HepG2 (cell line): Measurements from ENCODE around the gene SNRPD3. TPM values are rescaled to one million over a fixed set of nuclear protein-coding genes. Genes with fewer than 3 reads are reported as not detected.

Experiments
- ATAC-seq: fragments of 200-7000 bp; cut with Tn5 transposase; 3 replicates; pipeline ENCODE4 v1.9.1; 2020; ENCODE audit warnings: mild to moderate bottlenecking, moderate library complexity
- BruUV-seq: library from RNA; stranded (reverse); fragments of 400-500 nt; replicated peaks from 2 replicates; lab custom pipeline; 2021; lab: Mats Ljungman, UMichigan
- CTCF ChIA-PET: fragments of 300-600 bp; formaldehyde crosslinking; extraction: SDS; loops from one replicate; lab custom pipeline; 2021; ENCODE audit warnings: low total read pairs, inconsistent platforms, low intra/inter-chr PET ratio; lab: Yijun Ruan, JAX
- POLR2A ChIA-PET: fragments of 350-600 bp; sonication (Branson Sonifier 250); formaldehyde crosslinking; loops from one replicate; lab custom pipeline; 2020; ENCODE audit warnings: antibody characterized with exemption, inconsistent platforms; lab: Yijun Ruan, JAX
- DNase-seq: peaks from one replicate; pipeline ENCODE4 v3.0.0-alpha.2; 2015; ENCODE audit warnings: low spot score
- FAIRE-seq: peaks from 3 replicates; lab custom pipeline; 2011; peaks lifted over from hg19 to GRCh38; lab: Jason Lieb, UNC
- H2AFZ ChIP-seq: one replicate; pipeline ENCODE4 v1.6.1; 2011; ENCODE audit warnings: low read length, inconsistent platforms
- H3K27ac ChIP-seq: fragments of 300-600 bp; 3 replicates; pipeline ENCODE4 v1.8.0; 2011; ENCODE audit warnings: mixed run types, mild to moderate bottlenecking, mixed read lengths, low read length, inconsistent platforms; ENCODE audit not compliant: insufficient read depth; ENCODE audit errors: extremely low read length
- H3K27me3 ChIP-seq, 2 experiments: fragments of 200-600 bp in 1 of 2; 2 replicates in 1 of 2; 3 replicates in 1 of 2; pipeline versions ENCODE4 v1.6.0 to v1.8.0; 2011; ENCODE audit warnings: low read length in 2 of 2, mild to moderate bottlenecking in 2 of 2, moderate library complexity in 2 of 2, inconsistent platforms in 1 of 2; ENCODE audit not compliant: insufficient read depth in 2 of 2, control insufficient read depth in 1 of 2
- H3K36me3 ChIP-seq, 2 experiments: fragments of 200-600 bp in 1 of 2; replicated peaks in 1 of 2; 2 replicates in 1 of 2; 3 replicates in 1 of 2; pipeline versions ENCODE4 v1.5.1 to v1.8.0; 2011; ENCODE audit warnings: low read length in 2 of 2, inconsistent platforms in 1 of 2; ENCODE audit not compliant: insufficient read depth in 2 of 2, control insufficient read depth in 1 of 2
- H3K4me1 ChIP-seq: 2 replicates; pipeline ENCODE4 v1.5.1; 2012; ENCODE audit warnings: low read length, inconsistent platforms; ENCODE audit not compliant: insufficient read depth
- H3K4me2 ChIP-seq: 2 replicates; pipeline ENCODE4 v1.6.0; 2011; ENCODE audit warnings: low read depth, low read length, inconsistent platforms
- H3K4me3 ChIP-seq, 3 experiments: fragments of 200-600 bp in 1 of 3; sonication (generic), shearing (Covaris generic) in 1 of 3; replicated peaks in 1 of 3; 2 replicates each; pipeline ENCODE4 v1.5.1; 2011 to 2016; ENCODE audit warnings: low read length in 3 of 3, inconsistent platforms in 2 of 3, low read depth in 2 of 3, mild to moderate bottlenecking in 2 of 3, control low read depth in 1 of 3, mixed read lengths in 1 of 3; ENCODE audit not compliant: insufficient read depth in 1 of 3
- H3K79me2 ChIP-seq: one replicate; pipeline ENCODE4 v1.6.1; 2011; ENCODE audit warnings: low read length, inconsistent platforms; ENCODE audit not compliant: insufficient read depth
- H3K9ac ChIP-seq: 2 replicates; pipeline ENCODE4 v1.6.0; 2011; ENCODE audit warnings: mild to moderate bottlenecking, low read depth, low read length, inconsistent platforms; ENCODE audit not compliant: insufficient read depth
- H3K9me3 ChIP-seq: 2 replicates; pipeline ENCODE4 v1.5.1; 2012; ENCODE audit warnings: mild to moderate bottlenecking, low read length
- H4K20me1 ChIP-seq: 2 replicates; pipeline ENCODE4 v1.6.0; 2011; ENCODE audit warnings: inconsistent platforms, mild to moderate bottlenecking, low read length, moderate library complexity; ENCODE audit not compliant: insufficient read depth
- AGO2 ChIP-seq: fragments of 200-400 bp; formaldehyde crosslinking; optimal IDR thresholded peaks from 2 replicates; pipeline ENCODE3; 2017; ENCODE audit warnings: mild to moderate bottlenecking, low read depth, low read length, moderate library complexity
- HIVEP1 ChIP-seq: sonication (generic); formaldehyde crosslinking; IDR thresholded peaks from 2 replicates; pipeline ENCODE4 v1.4.0; 2020; ENCODE audit warnings: mild to moderate bottlenecking, missing genetic modification reagents
- POGK ChIP-seq: sonication (generic); formaldehyde crosslinking; conservative IDR thresholded peaks from 2 replicates; pipeline ENCODE4 v1.8.0; 2022; ENCODE audit warnings: mild to moderate bottlenecking, moderate library complexity, missing genetic modification reagents
- POLR2G ChIP-seq: fragments of 200-400 bp; formaldehyde crosslinking; IDR thresholded peaks from 2 replicates; pipeline ENCODE4 v1.6.1; 2018; ENCODE audit warnings: mild to moderate bottlenecking, low read depth, low read length, moderate library complexity
- RBFOX2 ChIP-seq: fragments of 200-400 bp; formaldehyde crosslinking; IDR thresholded peaks from 2 replicates; pipeline ENCODE4 v1.6.1; 2017; ENCODE audit warnings: low read depth, mild to moderate bottlenecking, low read length
- SMC3 ChIP-seq: IDR thresholded peaks from 2 replicates; pipeline ENCODE4 v1.6.1; 2011; ENCODE audit warnings: low read length, improper control_type of control experiment
- WIZ ChIP-seq: sonication (generic); formaldehyde crosslinking; IDR thresholded peaks from 2 replicates; pipeline ENCODE4 v1.5.1; 2020; ENCODE audit warnings: mild to moderate bottlenecking, missing genetic modification reagents
- ZBTB7B ChIP-seq: sonication (generic); formaldehyde crosslinking; IDR thresholded peaks from 2 replicates; pipeline ENCODE4 v1.4.0; 2020; ENCODE audit warnings: missing genetic modification reagents
- ZFP37 ChIP-seq: sonication (generic); formaldehyde crosslinking; IDR thresholded peaks from 2 replicates; pipeline ENCODE4 v1.4.0; 2020; ENCODE audit warnings: missing genetic modification reagents, borderline replicate concordance
- ZFP90 ChIP-seq: sonication (generic); formaldehyde crosslinking; IDR thresholded peaks from 2 replicates; pipeline ENCODE4 v1.8.0; 2022; ENCODE audit warnings: missing genetic modification reagents, mild to moderate bottlenecking, inconsistent platforms, borderline replicate concordance
- ZNF326 ChIP-seq: sonication (generic); formaldehyde crosslinking; IDR thresholded peaks from 2 replicates; pipeline ENCODE4 v1.4.0; 2020; ENCODE audit warnings: missing genetic modification reagents, borderline replicate concordance
- ZNF577 ChIP-seq: sonication (generic); formaldehyde crosslinking; IDR thresholded peaks from 2 replicates; pipeline ENCODE4 v1.4.0; 2020; ENCODE audit warnings: mild to moderate bottlenecking, low read depth, missing genetic modification reagents, borderline replicate concordance
- ZNF607 ChIP-seq: sonication (generic); formaldehyde crosslinking; IDR thresholded peaks from 2 replicates; pipeline ENCODE4 v1.5.1; 2020; ENCODE audit warnings: missing genetic modification reagents, mild to moderate bottlenecking, borderline replicate concordance
- WGBS: methylation state at CpG from one replicate; pipeline ENCODE4 v1.1.6; 2017; ENCODE audit warnings: low lambda C conversion rate; 5-methylcytosine and 5-hydroxymethylcytosine counted together
- in situ Hi-C: cut with HindIII; loops from 2 replicates; pipeline ENCODE4 v1.10.0; 2017; ENCODE audit warnings: low pct_unique_long_range_greater_than_20kb; ENCODE audit not compliant: extremely low pct_ligation_motif_present
- intact Hi-C: fragments of 100-400 bp; cut with micrococcal nuclease; formaldehyde crosslinking; loops from one replicate; pipeline ENCODE4 v1.10.0; 2022; ENCODE audit not compliant: unreplicated experiment
- polyA plus RNA-seq, 8 experiments: library from polyadenylated mRNA; depleted of rRNA in 3 of 8; stranded (reverse) in 7 of 8; unstranded in 1 of 8; fragments of >200 nt; fragmentation: Illumina TruSeq in 4 of 8; extraction: Trizol in 4 of 8; gene quantifications; 2 replicates each; pipeline versions ENCODE4 v1.2.1 to v1.2.3, GENCODE V29; 2011 to 2016; ENCODE audit warnings: low read depth in 4 of 8, missing spikeins in 1 of 8, mixed read lengths in 1 of 8; ENCODE audit not compliant: insufficient read depth in 1 of 8
- total RNA-seq, 5 experiments: library from RNA; depleted of rRNA; stranded (reverse); fragments of >200 nt; fragmentation: Illumina TruSeq; extraction: Trizol; gene quantifications; 2 replicates each; pipeline ENCODE4 v1.2.3, GENCODE V29; 2016; ENCODE audit warnings: low read depth in 1 of 5
- TF ChIP-seq, protein P1 (sequence below): sonication (generic); formaldehyde crosslinking; IDR thresholded peaks from 2 replicates; pipeline ENCODE4 v1.5.1; 2020; ENCODE audit warnings: mild to moderate bottlenecking, moderate library complexity, missing genetic modification reagents
- TF ChIP-seq, protein P2 (sequence below): sonication (generic); formaldehyde crosslinking; IDR thresholded peaks from 2 replicates; pipeline ENCODE4 v1.4.0; 2020; ENCODE audit warnings: missing genetic modification reagents
- TF ChIP-seq, protein P3 (sequence below): sonication (generic); formaldehyde crosslinking; IDR thresholded peaks from 2 replicates; pipeline ENCODE4 v1.8.1; 2023; ENCODE audit warnings: missing genetic modification reagents, inconsistent platforms, borderline replicate concordance

The SNRPD3 gene
- total and polyA plus RNA-seq, 2 of the 13 experiments (the other 11 are each of a cell fraction or from before 2014, with no cell fraction given): 110 to 209 TPM

- ATAC-seq (no peak), DNase-seq (no peak), FAIRE-seq (no peak)
- Histone ChIP-seq H3K9ac (peak overlapping the region; percentile 56), H3K4me1 (peaks cover 75% of the 10 kb centered on the region), H3K4me2 (peak overlapping the region; percentile 62), H3K27ac (peak overlapping the region; percentile 98), H3K27me3 (no peaks in the 10 kb centered on the region), H4K20me1 (no peaks in the 10 kb centered on the region), H3K36me3 (peaks cover 26 to 51% of the 10 kb centered on the region in 2 experiments), H2AFZ (no peak overlapping the region), H3K9me3 (no peaks in the 10 kb centered on the region), H3K4me3 (no peak overlapping the region), H3K79me2 (peaks cover 50% of the 10 kb centered on the region)
- ChIA-PET CTCF (interaction anchor here (2.2 kb wide), 1 partner anchor 24 kb away, joined by 6 read pairs; no protein-coding TSS in a partner anchor), POLR2A (interaction anchor here (1.2 to 9.3 kb wide), 10 partner anchors 10 to 88 kb away, joined by 5 to 138 read pairs (median 16); no protein-coding TSS in a partner anchor)
- in situ Hi-C loops (no loop called here), intact Hi-C loops (loop anchor here (1.0 kb wide), 1 partner anchor 39 kb away; no protein-coding TSS in a partner anchor)
- 100% methylated on average over 1 of the region's 4 CpGs for WGBS
- no TSS peak for BruUV-seq
- TF ChIP-seq, protein P1, sequence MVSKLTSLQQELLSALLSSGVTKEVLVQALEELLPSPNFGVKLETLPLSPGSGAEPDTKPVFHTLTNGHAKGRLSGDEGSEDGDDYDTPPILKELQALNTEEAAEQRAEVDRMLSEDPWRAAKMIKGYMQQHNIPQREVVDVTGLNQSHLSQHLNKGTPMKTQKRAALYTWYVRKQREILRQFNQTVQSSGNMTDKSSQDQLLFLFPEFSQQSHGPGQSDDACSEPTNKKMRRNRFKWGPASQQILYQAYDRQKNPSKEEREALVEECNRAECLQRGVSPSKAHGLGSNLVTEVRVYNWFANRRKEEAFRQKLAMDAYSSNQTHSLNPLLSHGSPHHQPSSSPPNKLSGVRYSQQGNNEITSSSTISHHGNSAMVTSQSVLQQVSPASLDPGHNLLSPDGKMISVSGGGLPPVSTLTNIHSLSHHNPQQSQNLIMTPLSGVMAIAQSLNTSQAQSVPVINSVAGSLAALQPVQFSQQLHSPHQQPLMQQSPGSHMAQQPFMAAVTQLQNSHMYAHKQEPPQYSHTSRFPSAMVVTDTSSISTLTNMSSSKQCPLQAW: peak; percentile 58; the same call in 1 of the 2 replicates
- 0 out of 2 replicates have a peak, but pooled peaks have one; percentile 31 for TF ChIP-seq ZNF607 (CRISPR knock-in tag)
- TF ChIP-seq POGK (CRISPR knock-in tag): no peak
- TF ChIP-seq, protein P2, sequence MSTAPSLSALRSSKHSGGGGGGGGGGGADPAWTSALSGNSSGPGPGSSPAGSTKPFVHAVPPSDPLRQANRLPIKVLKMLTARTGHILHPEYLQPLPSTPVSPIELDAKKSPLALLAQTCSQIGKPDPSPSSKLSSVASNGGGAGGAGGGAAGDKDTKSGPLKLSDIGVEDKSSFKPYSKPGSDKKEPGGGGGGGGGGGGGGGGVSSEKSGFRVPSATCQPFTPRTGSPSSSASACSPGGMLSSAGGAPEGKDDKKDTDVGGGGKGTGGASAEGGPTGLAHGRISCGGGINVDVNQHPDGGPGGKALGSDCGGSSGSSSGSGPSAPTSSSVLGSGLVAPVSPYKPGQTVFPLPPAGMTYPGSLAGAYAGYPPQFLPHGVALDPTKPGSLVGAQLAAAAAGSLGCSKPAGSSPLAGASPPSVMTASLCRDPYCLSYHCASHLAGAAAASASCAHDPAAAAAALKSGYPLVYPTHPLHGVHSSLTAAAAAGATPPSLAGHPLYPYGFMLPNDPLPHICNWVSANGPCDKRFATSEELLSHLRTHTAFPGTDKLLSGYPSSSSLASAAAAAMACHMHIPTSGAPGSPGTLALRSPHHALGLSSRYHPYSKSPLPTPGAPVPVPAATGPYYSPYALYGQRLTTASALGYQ (CRISPR knock-in tag): no peak
- TF ChIP-seq HIVEP1 (CRISPR knock-in tag): peak; percentile 28; the same call in 1 of the 2 replicates
- TF ChIP-seq SMC3: no peak
- TF ChIP-seq, protein P3, sequence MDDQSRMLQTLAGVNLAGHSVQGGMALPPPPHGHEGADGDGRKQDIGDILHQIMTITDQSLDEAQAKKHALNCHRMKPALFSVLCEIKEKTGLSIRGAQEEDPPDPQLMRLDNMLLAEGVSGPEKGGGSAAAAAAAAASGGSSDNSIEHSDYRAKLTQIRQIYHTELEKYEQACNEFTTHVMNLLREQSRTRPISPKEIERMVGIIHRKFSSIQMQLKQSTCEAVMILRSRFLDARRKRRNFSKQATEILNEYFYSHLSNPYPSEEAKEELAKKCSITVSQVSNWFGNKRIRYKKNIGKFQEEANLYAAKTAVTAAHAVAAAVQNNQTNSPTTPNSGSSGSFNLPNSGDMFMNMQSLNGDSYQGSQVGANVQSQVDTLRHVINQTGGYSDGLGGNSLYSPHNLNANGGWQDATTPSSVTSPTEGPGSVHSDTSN: no peak
- 0 out of 2 replicates have a peak, but pooled peaks have one; percentile 40 for TF ChIP-seq ZFP90
- TF ChIP-seq ZNF577: no peak
- no peak for TF ChIP-seq WIZ
- TF ChIP-seq ZFP37 (CRISPR knock-in tag): 0 out of 2 replicates have a peak, but pooled peaks have one; percentile 12
- TF ChIP-seq POLR2G: 0 out of 2 replicates have a peak, but pooled peaks have one; percentile 1
- TF ChIP-seq ZNF326: peak; percentile 52; the same call in 1 of the 2 replicates
- peak; percentile 52 for TF ChIP-seq RBFOX2
- TF ChIP-seq ZBTB7B (CRISPR knock-in tag): no peak
- TF ChIP-seq AGO2: peak; percentile 86
- TF ChIP-seq, all 625 proteins: peak for 9
Observed at GRCh38 chr22:24548812-24549211, 7.0 kb upstream of the SNRPD3 start.
